MCF 10A (cell line): ENCODE data around the gene MED15. TPM values are rescaled to one million over a fixed set of nuclear protein-coding genes. Genes with fewer than 3 reads are reported as not detected.

Source experiments
- BruUV-seq: library from RNA; stranded (reverse); fragments of 400-500 nt; replicated peaks from 2 replicates; lab custom pipeline; 2021; lab: Mats Ljungman, UMichigan
- CTCF ChIA-PET: fragments of 300-600 bp; sonication (Branson Sonifier 250); formaldehyde crosslinking; extraction: SDS; loops from one replicate; lab custom pipeline; 2021; ENCODE audit warnings: antibody characterized with exemption, inconsistent platforms; lab: Yijun Ruan, JAX
- POLR2A ChIA-PET: fragments of 300-600, 350-650 bp; sonication (Branson Sonifier 250); formaldehyde crosslinking; extraction: SDS; loops from one replicate; lab custom pipeline; 2020; ENCODE audit warnings: antibody characterized with exemption, inconsistent platforms; lab: Yijun Ruan, JAX
- DNase-seq: peaks from one replicate; pipeline ENCODE4 v3.0.0-alpha.2; 2018; ENCODE audit not compliant: unreplicated experiment
- H3K27ac Mint-ChIP-seq: one replicate; pipeline ENCODE4 v1.8.0; 2022; ENCODE audit warnings: mild to moderate bottlenecking, low read depth, mixed read lengths; ENCODE audit not compliant: unreplicated experiment
- H3K27me3 Mint-ChIP-seq: one replicate; pipeline ENCODE4 v1.8.0; 2022; ENCODE audit warnings: mixed read lengths; ENCODE audit not compliant: insufficient read depth, unreplicated experiment
- H3K36me3 Mint-ChIP-seq: one replicate; pipeline ENCODE4 v1.8.0; 2022; ENCODE audit warnings: mild to moderate bottlenecking, moderate library complexity, mixed read lengths; ENCODE audit not compliant: insufficient read depth, unreplicated experiment
- H3K4me1 Mint-ChIP-seq: one replicate; pipeline ENCODE4 v1.8.0; 2022; ENCODE audit warnings: mixed read lengths; ENCODE audit not compliant: insufficient read depth, unreplicated experiment
- H3K4me3 Mint-ChIP-seq: one replicate; pipeline ENCODE4 v1.8.0; 2022; ENCODE audit warnings: mild to moderate bottlenecking, moderate library complexity, mixed read lengths; ENCODE audit not compliant: unreplicated experiment
- H3K9me3 Mint-ChIP-seq: one replicate; pipeline ENCODE4 v1.8.0; 2022; ENCODE audit warnings: mixed read lengths; ENCODE audit not compliant: unreplicated experiment
- CTCF ChIP-seq: fragments of 200-600 bp; IDR thresholded peaks from one replicate; pipeline ENCODE4 v1.8.0; 2022; ENCODE audit warnings: antibody characterized with exemption, mild to moderate bottlenecking; ENCODE audit not compliant: unreplicated experiment
- intact Hi-C: fragments of 100-400 bp; cut with micrococcal nuclease; formaldehyde crosslinking; loops from 2 replicates; pipeline ENCODE4 v1.14.1; 2022
- total RNA-seq: library from RNA; stranded (reverse); gene quantifications from 2 replicates; pipeline ENCODE4 v1.2.3, GENCODE V29; 2022

MED15 gene
- total RNA-seq, 1 experiment from 2014 or later: 122 TPM

GRCh38 chr22:20523086-20523983, 15.9 kb downstream of the MED15 start:
- Mint-ChIP-seq H3K36me3 (peaks cover 71% of the 10 kb centered on the region), H3K27ac (peak overlapping the region; percentile 31), H3K4me1 (peaks cover 47% of the 10 kb centered on the region), H3K4me3 (peak overlapping the region; percentile 4), H3K27me3 (no peaks in the 10 kb centered on the region), H3K9me3 (no peaks in the 10 kb centered on the region)
- POLR2A ChIA-PET: interaction anchor here (1.0 to 2.8 kb wide), 5 partner anchors 9 to 19 kb away, joined by 3 to 15 read pairs (median 9); partner anchors contain the start of gene MED15
- TF ChIP-seq CTCF: no peak
- intact Hi-C loops: no loop called here
- CTCF ChIA-PET: interaction anchor here (0.6 to 3.0 kb wide), 4 partner anchors 9 to 236 kb away, joined by 3 to 11 read pairs (median 4); no protein-coding TSS in a partner anchor
- BruUV-seq: no TSS peak
- DNase-seq: peak; percentile 52

GRCh38 chr22:20524004-20524481, 16.6 kb downstream of the MED15 start:
- BruUV-seq: no TSS peak
- POLR2A ChIA-PET: interaction anchor here (1.0 to 2.8 kb wide), 4 partner anchors 9 to 20 kb away, joined by 3 to 15 read pairs (median 12); partner anchors contain the start of gene MED15

GRCh38 chr22:20525048-20525447, 17.6 kb downstream of the MED15 start:
- intact Hi-C loops: no loop called here

More at GRCh38 chr22:20524004-20524481, 16.6 kb downstream of the MED15 start:
- intact Hi-C loops: no loop called here
- H3K4me3 Mint-ChIP-seq: no peak overlapping the region
- no peaks in the 10 kb centered on the region for H3K27me3 Mint-ChIP-seq
- H3K9me3 Mint-ChIP-seq: no peaks in the 10 kb centered on the region
- DNase-seq: no peak
- CTCF ChIA-PET: interaction anchor here (0.6 to 3.0 kb wide), 6 partner anchors 9 to 367 kb away, joined by 3 to 11 read pairs (median 3); partner anchors contain the start of gene MED15
- no peak for TF ChIP-seq CTCF
- peaks cover 44% of the 10 kb centered on the region for H3K4me1 Mint-ChIP-seq
- H3K27ac Mint-ChIP-seq: peak overlapping the region; percentile 31
- peaks cover 67% of the 10 kb centered on the region for H3K36me3 Mint-ChIP-seq

More at GRCh38 chr22:20525048-20525447, 17.6 kb downstream of the MED15 start:
- ChIA-PET POLR2A (interaction anchor here (2.8 to 10.3 kb wide), 2 partner anchors 8 to 14 kb away, joined by 14 to 332 read pairs; partner anchors contain the start of gene MED15), CTCF (interaction anchor here (0.6 to 3.0 kb wide), 3 partner anchors 11 to 17 kb away, joined by 3 to 11 read pairs (median 3); partner anchors contain the start of gene MED15)
- H3K27ac Mint-ChIP-seq: no peak overlapping the region
- no peak overlapping the region for H3K4me3 Mint-ChIP-seq
- no peaks in the 10 kb centered on the region for H3K27me3 Mint-ChIP-seq
- DNase-seq: no peak
- H3K9me3 Mint-ChIP-seq: no peaks in the 10 kb centered on the region
- peaks cover 64% of the 10 kb centered on the region for H3K36me3 Mint-ChIP-seq
- TF ChIP-seq CTCF: no peak
- H3K4me1 Mint-ChIP-seq: peaks cover 47% of the 10 kb centered on the region
- BruUV-seq: no TSS peak
